Measurements from ENCODE around the gene TOMM40.
A peak's percentile ranks its signal among the peaks of the same experiment; 100 is the strongest.
"Not testable (repeated sequence)": the region's sequence is repeated elsewhere in the genome, so short reads cannot be mapped to it uniquely, and the experiment has no call there.

The TOMM40 gene

GRCh38 chr19:44875666-44876451 is 15.2 kb upstream of the TOMM40 start:
- no peaks in the 10 kb centered on the region for H3K27me3 ChIP-seq (ENCODE audit: insufficient read depth, low read length)
- H3K4me3 ChIP-seq (ENCODE audit: low read length), result no peak overlapping the region
- no peaks in the 10 kb centered on the region for H3K9me3 ChIP-seq (ENCODE audit: insufficient read depth, low read depth, low read length)
- H3K27ac ChIP-seq (ENCODE audit: low read length), result no peak overlapping the region
- no peak overlapping the region for H3K9ac ChIP-seq (ENCODE audit: low read depth, low read length)
- peaks cover 84% of the 10 kb centered on the region for H3K36me3 ChIP-seq (ENCODE audit: insufficient read depth, low read depth, low read length)
- peaks cover 10% of the 10 kb centered on the region for H3K4me1 ChIP-seq (ENCODE audit: insufficient read depth, low read length)

GRCh38 chr19:44876930-44877535 is 14.0 kb upstream of the TOMM40 start:
- Histone ChIP-seq H3K9me3 (ENCODE audit: insufficient read depth, low read depth, low read length) (no peaks in the 10 kb centered on the region), H3K27me3 (ENCODE audit: insufficient read depth, low read length) (no peaks in the 10 kb centered on the region), H3K36me3 (ENCODE audit: insufficient read depth, low read depth, low read length) (peaks cover 76% of the 10 kb centered on the region), H3K4me1 (ENCODE audit: insufficient read depth, low read length) (peaks cover 10% of the 10 kb centered on the region), H3K27ac (ENCODE audit: low read length) (no peak overlapping the region), H3K4me3 (ENCODE audit: low read length) (no peak overlapping the region), H3K9ac (ENCODE audit: low read depth, low read length) (no peak overlapping the region)

GRCh38 chr19:44878120-44878865 is 12.8 kb upstream of the TOMM40 start:
- H3K4me3 ChIP-seq (ENCODE audit: low read length), result no peak overlapping the region
- H3K9ac ChIP-seq (ENCODE audit: low read depth, low read length), result no peak overlapping the region
- H3K27me3 ChIP-seq (ENCODE audit: insufficient read depth, low read length), result no peaks in the 10 kb centered on the region
- peaks cover 10% of the 10 kb centered on the region for H3K4me1 ChIP-seq (ENCODE audit: insufficient read depth, low read length)
- no peaks in the 10 kb centered on the region for H3K9me3 ChIP-seq (ENCODE audit: insufficient read depth, low read depth, low read length)
- no peak overlapping the region for H3K27ac ChIP-seq (ENCODE audit: low read length)
- H3K36me3 ChIP-seq (ENCODE audit: insufficient read depth, low read depth, low read length), result peaks cover 65% of the 10 kb centered on the region

- H3K9me3 ChIP-seq (ENCODE audit: insufficient read depth, low read depth, low read length), result no peaks in the 10 kb centered on the region
- H3K4me1 ChIP-seq (ENCODE audit: insufficient read depth, low read length), result peaks cover 10% of the 10 kb centered on the region
- no peak overlapping the region for H3K27ac ChIP-seq (ENCODE audit: low read length)
- no peak overlapping the region for H3K9ac ChIP-seq (ENCODE audit: low read depth, low read length)
- no peaks in the 10 kb centered on the region for H3K27me3 ChIP-seq (ENCODE audit: insufficient read depth, low read length)
- no peak overlapping the region for H3K4me3 ChIP-seq (ENCODE audit: low read length)
- peaks cover 65% of the 10 kb centered on the region for H3K36me3 ChIP-seq (ENCODE audit: insufficient read depth, low read depth, low read length)
These were observed 11.6 kb upstream of the TOMM40 start for GRCh38 chr19:44879309-44880065.

- no peak overlapping the region for H3K27ac ChIP-seq (ENCODE audit: low read length)
- peaks cover 62% of the 10 kb centered on the region for H3K36me3 ChIP-seq (ENCODE audit: insufficient read depth, low read depth, low read length)
- no peaks in the 10 kb centered on the region for H3K9me3 ChIP-seq (ENCODE audit: insufficient read depth, low read depth, low read length)
- H3K4me1 ChIP-seq (ENCODE audit: insufficient read depth, low read length), result peaks cover 1% of the 10 kb centered on the region; the same call in 1 of the 2 replicates
- no peaks in the 10 kb centered on the region for H3K27me3 ChIP-seq (ENCODE audit: insufficient read depth, low read length)
- H3K4me3 ChIP-seq (ENCODE audit: low read length), result no peak overlapping the region
- H3K9ac ChIP-seq (ENCODE audit: low read depth, low read length), result peak overlapping the region; percentile 32; the same call in 1 of the 2 replicates
These were observed 9.0 kb upstream of the TOMM40 start for GRCh38 chr19:44882063-44882462.

- H3K27ac ChIP-seq (ENCODE audit: low read length); H3K27me3 ChIP-seq (ENCODE audit: insufficient read depth, low read length); H3K9me3 ChIP-seq (ENCODE audit: insufficient read depth, low read depth, low read length); H3K4me1 ChIP-seq (ENCODE audit: insufficient read depth, low read length); H3K4me3 ChIP-seq (ENCODE audit: low read length): not testable (repeated sequence)
- Histone ChIP-seq H3K9ac (ENCODE audit: low read depth, low read length) (peak overlapping the region; percentile 32; the same call in 1 of the 2 replicates), H3K36me3 (ENCODE audit: insufficient read depth, low read depth, low read length) (peaks cover 60% of the 10 kb centered on the region)
These were observed 8.2 kb upstream of the TOMM40 start for GRCh38 chr19:44882619-44883397.

- Histone ChIP-seq H3K4me1 (ENCODE audit: insufficient read depth, low read length) (no peaks in the 10 kb centered on the region; the same call in 1 of the 2 replicates), H3K27ac (ENCODE audit: low read length) (no peak overlapping the region), H3K27me3 (ENCODE audit: insufficient read depth, low read length) (no peaks in the 10 kb centered on the region), H3K4me3 (ENCODE audit: low read length) (no peak overlapping the region), H3K36me3 (ENCODE audit: insufficient read depth, low read depth, low read length) (peaks cover 56% of the 10 kb centered on the region), H3K9me3 (ENCODE audit: insufficient read depth, low read depth, low read length) (no peaks in the 10 kb centered on the region), H3K9ac (ENCODE audit: low read depth, low read length) (no peak overlapping the region; the same call in 1 of the 2 replicates)
These were observed 7.1 kb upstream of the TOMM40 start for GRCh38 chr19:44883922-44884321.

GRCh38 chr19:44884566-44884965 is 6.5 kb upstream of the TOMM40 start:
- no peaks in the 10 kb centered on the region for H3K4me1 ChIP-seq (ENCODE audit: insufficient read depth, low read length)
- no peak overlapping the region for H3K4me3 ChIP-seq (ENCODE audit: low read length)
- no peaks in the 10 kb centered on the region for H3K9me3 ChIP-seq (ENCODE audit: insufficient read depth, low read depth, low read length)
- H3K36me3 ChIP-seq (ENCODE audit: insufficient read depth, low read depth, low read length), result peaks cover 53% of the 10 kb centered on the region
- H3K9ac ChIP-seq (ENCODE audit: low read depth, low read length), result no peak overlapping the region
- H3K27me3 ChIP-seq (ENCODE audit: insufficient read depth, low read length), result no peaks in the 10 kb centered on the region
- no peak overlapping the region for H3K27ac ChIP-seq (ENCODE audit: low read length)

- Histone ChIP-seq H3K9ac (ENCODE audit: low read depth, low read length) (no peak overlapping the region), H3K9me3 (ENCODE audit: insufficient read depth, low read depth, low read length) (no peaks in the 10 kb centered on the region), H3K27ac (ENCODE audit: low read length) (no peak overlapping the region), H3K4me3 (ENCODE audit: low read length) (no peak overlapping the region), H3K36me3 (ENCODE audit: insufficient read depth, low read depth, low read length) (peaks cover 49% of the 10 kb centered on the region), H3K4me1 (ENCODE audit: insufficient read depth, low read length) (no peaks in the 10 kb centered on the region), H3K27me3 (ENCODE audit: insufficient read depth, low read length) (no peaks in the 10 kb centered on the region)
These were observed 4.9 kb upstream of the TOMM40 start for GRCh38 chr19:44886141-44886540.

- Histone ChIP-seq H3K4me1 (ENCODE audit: insufficient read depth, low read length) (no peaks in the 10 kb centered on the region), H3K27ac (ENCODE audit: low read length) (no peak overlapping the region), H3K36me3 (ENCODE audit: insufficient read depth, low read depth, low read length) (peaks cover 55% of the 10 kb centered on the region), H3K9me3 (ENCODE audit: insufficient read depth, low read depth, low read length) (no peaks in the 10 kb centered on the region), H3K27me3 (ENCODE audit: insufficient read depth, low read length) (no peaks in the 10 kb centered on the region), H3K9ac (ENCODE audit: low read depth, low read length) (no peak overlapping the region), H3K4me3 (ENCODE audit: low read length) (no peak overlapping the region)
These were observed 3.4 kb upstream of the TOMM40 start for GRCh38 chr19:44887648-44888047.

- not testable (repeated sequence) for H3K4me3 ChIP-seq (ENCODE audit: low read length); H3K27ac ChIP-seq (ENCODE audit: low read length); H3K4me1 ChIP-seq (ENCODE audit: insufficient read depth, low read length); H3K27me3 ChIP-seq (ENCODE audit: insufficient read depth, low read length); H3K9ac ChIP-seq (ENCODE audit: low read depth, low read length); H3K9me3 ChIP-seq (ENCODE audit: insufficient read depth, low read depth, low read length)
- H3K36me3 ChIP-seq (ENCODE audit: insufficient read depth, low read depth, low read length), result peaks cover 60% of the 10 kb centered on the region
These were observed 2.7 kb upstream of the TOMM40 start for GRCh38 chr19:44888335-44888734.
